Ovary (tissue), 3 donors: ENCODE measurements around the gene DYDC2.
"Not testable (repeated sequence)": the region's sequence is repeated elsewhere in the genome, so short reads cannot be mapped to it uniquely, and the experiment has no call there.

ENCODE experiments used
- CTCF ChIP-seq, 3 donors: fragments of 450-650 bp in 2 of 3; fragments of 200-600 bp in 1 of 3; IDR thresholded peaks; one replicate each; pipeline versions ENCODE4 v1.5.1 to v1.8.0; 2016 to 2022; ENCODE audit warnings: antibody characterized with exemption in 3 of 3, mild to moderate bottlenecking in 1 of 3
- POLR2A ChIP-seq: fragments of 450-650 bp; IDR thresholded peaks from one replicate; pipeline ENCODE4 v1.6.1; 2017; ENCODE audit warnings: antibody characterized with exemption, mild to moderate bottlenecking, moderate library complexity
- donor health status: DM: no; HTN: no; CAD: no.

GRCh38 chr10:80358925-80359324, 2.3 kb downstream of the DYDC2 start:
- TF ChIP-seq CTCF (IDR thresholded peaks at IDR 0.05); POLR2A: not testable (repeated sequence)
